ENCODE measurements around the gene C11orf42. TPM values are rescaled to one million over a fixed set of nuclear protein-coding genes. Genes with fewer than 3 reads are reported as not detected.

C11orf42 gene
- total RNA-seq, 1 donor from 2014 or later: not detected

DNA sequence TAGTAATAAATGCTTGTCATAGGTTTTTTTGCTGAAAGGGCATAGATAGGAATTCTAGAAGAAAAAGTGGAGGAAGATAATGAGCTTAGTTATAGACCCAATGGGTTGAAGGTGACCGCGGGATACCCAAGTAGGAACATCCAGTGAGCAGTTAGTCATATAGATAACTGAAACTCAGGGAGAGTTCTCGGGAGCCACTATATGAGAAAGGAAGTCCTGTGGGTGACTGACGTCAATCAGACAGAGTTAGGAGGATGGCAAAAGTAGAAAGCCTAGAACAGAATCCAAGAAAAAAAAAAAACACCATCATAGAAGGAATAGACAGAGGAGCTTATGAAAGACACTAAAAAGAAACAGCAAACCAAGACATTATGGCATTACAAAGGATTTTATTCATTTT, 31.9 kb downstream of the C11orf42 start:
- H3K9me3 Mint-ChIP-seq (ENCODE audit: unreplicated experiment): peaks cover 3% of the 10 kb centered on the region
- H3K27me3 Mint-ChIP-seq (ENCODE audit: unreplicated experiment): peaks cover 5% of the 10 kb centered on the region
- DNase-seq: no peak
- peaks cover 5% of the 10 kb centered on the region for H3K36me3 Mint-ChIP-seq (ENCODE audit: unreplicated experiment)
- H3K27ac Mint-ChIP-seq (ENCODE audit: unreplicated experiment): no peak overlapping the region
- H3K4me3 Mint-ChIP-seq (ENCODE audit: unreplicated experiment): no peak overlapping the region
- TF ChIP-seq, protein P1, sequence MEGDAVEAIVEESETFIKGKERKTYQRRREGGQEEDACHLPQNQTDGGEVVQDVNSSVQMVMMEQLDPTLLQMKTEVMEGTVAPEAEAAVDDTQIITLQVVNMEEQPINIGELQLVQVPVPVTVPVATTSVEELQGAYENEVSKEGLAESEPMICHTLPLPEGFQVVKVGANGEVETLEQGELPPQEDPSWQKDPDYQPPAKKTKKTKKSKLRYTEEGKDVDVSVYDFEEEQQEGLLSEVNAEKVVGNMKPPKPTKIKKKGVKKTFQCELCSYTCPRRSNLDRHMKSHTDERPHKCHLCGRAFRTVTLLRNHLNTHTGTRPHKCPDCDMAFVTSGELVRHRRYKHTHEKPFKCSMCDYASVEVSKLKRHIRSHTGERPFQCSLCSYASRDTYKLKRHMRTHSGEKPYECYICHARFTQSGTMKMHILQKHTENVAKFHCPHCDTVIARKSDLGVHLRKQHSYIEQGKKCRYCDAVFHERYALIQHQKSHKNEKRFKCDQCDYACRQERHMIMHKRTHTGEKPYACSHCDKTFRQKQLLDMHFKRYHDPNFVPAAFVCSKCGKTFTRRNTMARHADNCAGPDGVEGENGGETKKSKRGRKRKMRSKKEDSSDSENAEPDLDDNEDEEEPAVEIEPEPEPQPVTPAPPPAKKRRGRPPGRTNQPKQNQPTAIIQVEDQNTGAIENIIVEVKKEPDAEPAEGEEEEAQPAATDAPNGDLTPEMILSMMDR (IDR thresholded peaks at IDR 0.05; ENCODE audit: partially characterized antibody, unreplicated experiment): no peak
- peaks cover 2% of the 10 kb centered on the region for H3K4me1 Mint-ChIP-seq (ENCODE audit: low read depth, unreplicated experiment)

DNA sequence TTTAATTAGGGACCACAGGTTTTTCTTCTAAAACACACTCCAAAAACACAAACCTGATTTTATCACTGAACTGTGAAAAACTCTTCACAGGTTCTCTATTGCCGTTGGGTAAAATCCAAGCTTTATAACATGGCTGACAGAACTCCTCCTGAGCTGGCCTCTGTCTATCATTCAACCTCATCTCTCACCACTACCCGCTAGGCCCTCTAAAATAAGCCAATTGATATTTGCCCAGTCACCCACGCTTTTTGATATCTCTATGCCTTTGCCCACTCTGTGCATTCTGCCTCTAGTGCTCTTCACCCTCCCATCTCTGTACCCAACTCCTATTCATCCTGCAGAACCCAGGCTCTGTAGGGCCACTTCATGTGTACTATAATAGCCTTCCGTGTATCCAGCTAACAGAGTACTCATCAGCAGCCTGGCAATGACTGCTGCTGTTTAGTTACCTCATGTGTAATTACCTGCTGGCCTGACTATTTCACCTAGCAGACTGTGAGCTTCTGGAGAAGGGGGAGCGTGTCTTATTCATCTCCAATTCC, 32.5 kb downstream of the C11orf42 start:
- DNase-seq: no peak
- Mint-ChIP-seq H3K27ac (ENCODE audit: unreplicated experiment) (no peak overlapping the region), H3K36me3 (ENCODE audit: unreplicated experiment) (peaks cover 5% of the 10 kb centered on the region), H3K9me3 (ENCODE audit: unreplicated experiment) (peaks cover 3% of the 10 kb centered on the region), H3K27me3 (ENCODE audit: unreplicated experiment) (peaks cover 5% of the 10 kb centered on the region), H3K4me1 (ENCODE audit: low read depth, unreplicated experiment) (peaks cover 2% of the 10 kb centered on the region), H3K4me3 (ENCODE audit: unreplicated experiment) (no peak overlapping the region)
- TF ChIP-seq, protein P1 (IDR thresholded peaks at IDR 0.05; ENCODE audit: partially characterized antibody, unreplicated experiment): no peak

DNA sequence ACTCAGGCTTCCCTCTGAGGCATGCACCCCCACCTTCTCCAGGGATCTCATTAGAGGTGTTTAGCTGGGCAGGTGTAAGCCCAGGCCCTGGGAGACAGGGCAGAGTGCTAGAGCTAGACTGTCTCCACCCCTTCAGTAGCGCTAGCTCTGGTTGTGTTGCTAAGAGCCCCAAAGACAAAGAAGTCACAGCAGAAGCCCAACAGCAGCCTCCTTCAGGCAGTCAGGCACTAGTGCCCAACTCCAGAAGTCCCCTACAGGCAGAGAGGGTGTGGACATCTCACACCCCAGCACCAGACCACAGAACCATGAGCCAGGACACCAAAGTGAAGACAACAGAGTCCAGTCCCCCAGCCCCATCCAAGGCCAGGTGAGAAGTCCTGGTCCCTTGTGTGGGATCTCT, 33.5 kb downstream of the C11orf42 start, which contains the start of gene CNGA4:
CNGA4 (plus strand) TSS at position 188 of the 400 bp plus-strand sequence; CDS start at position 306, 118 bp downstream.
- TF ChIP-seq, protein P1 (IDR thresholded peaks at IDR 0.05; ENCODE audit: partially characterized antibody, unreplicated experiment): no peak
- H3K4me3 Mint-ChIP-seq (ENCODE audit: unreplicated experiment): no peak within 1 kb of the TSS

DNA sequence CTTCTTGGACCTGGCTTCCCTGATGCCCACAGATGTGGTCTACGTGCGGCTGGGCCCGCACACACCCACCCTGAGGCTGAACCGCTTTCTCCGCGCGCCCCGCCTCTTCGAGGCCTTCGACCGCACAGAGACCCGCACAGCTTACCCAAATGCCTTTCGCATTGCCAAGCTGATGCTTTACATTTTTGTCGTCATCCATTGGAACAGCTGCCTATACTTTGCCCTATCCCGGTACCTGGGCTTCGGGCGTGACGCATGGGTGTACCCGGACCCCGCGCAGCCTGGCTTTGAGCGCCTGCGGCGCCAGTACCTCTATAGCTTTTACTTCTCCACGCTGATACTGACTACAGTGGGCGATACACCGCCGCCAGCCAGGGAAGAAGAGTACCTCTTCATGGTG, 34.8 kb downstream of the C11orf42 start:
- H3K27ac Mint-ChIP-seq (ENCODE audit: unreplicated experiment): no peak overlapping the region
- no peak for DNase-seq
- H3K4me1 Mint-ChIP-seq (ENCODE audit: low read depth, unreplicated experiment): peaks cover 2% of the 10 kb centered on the region
- H3K4me3 Mint-ChIP-seq (ENCODE audit: unreplicated experiment): no peak overlapping the region
- TF ChIP-seq, protein P1 (IDR thresholded peaks at IDR 0.05; ENCODE audit: partially characterized antibody, unreplicated experiment): no peak
- H3K9me3 Mint-ChIP-seq (ENCODE audit: unreplicated experiment): no peaks in the 10 kb centered on the region
- peaks cover 9% of the 10 kb centered on the region for H3K36me3 Mint-ChIP-seq (ENCODE audit: unreplicated experiment)
- peaks cover 13% of the 10 kb centered on the region for H3K27me3 Mint-ChIP-seq (ENCODE audit: unreplicated experiment)

More for the DNA sequence above, 33.5 kb downstream of the C11orf42 start, which contains the start of gene CNGA4:
- DNase-seq: no peak
- H3K36me3 Mint-ChIP-seq (ENCODE audit: unreplicated experiment): peaks cover 5% of the 10 kb centered on the region
- no peak within 1 kb of the TSS for H3K27ac Mint-ChIP-seq (ENCODE audit: unreplicated experiment)
- peaks cover 11% of the 10 kb centered on the region for H3K27me3 Mint-ChIP-seq (ENCODE audit: unreplicated experiment)
- peaks cover 3% of the 10 kb centered on the region for H3K9me3 Mint-ChIP-seq (ENCODE audit: unreplicated experiment)
- H3K4me1 Mint-ChIP-seq (ENCODE audit: low read depth, unreplicated experiment): peaks cover 2% of the 10 kb centered on the region

DNA sequence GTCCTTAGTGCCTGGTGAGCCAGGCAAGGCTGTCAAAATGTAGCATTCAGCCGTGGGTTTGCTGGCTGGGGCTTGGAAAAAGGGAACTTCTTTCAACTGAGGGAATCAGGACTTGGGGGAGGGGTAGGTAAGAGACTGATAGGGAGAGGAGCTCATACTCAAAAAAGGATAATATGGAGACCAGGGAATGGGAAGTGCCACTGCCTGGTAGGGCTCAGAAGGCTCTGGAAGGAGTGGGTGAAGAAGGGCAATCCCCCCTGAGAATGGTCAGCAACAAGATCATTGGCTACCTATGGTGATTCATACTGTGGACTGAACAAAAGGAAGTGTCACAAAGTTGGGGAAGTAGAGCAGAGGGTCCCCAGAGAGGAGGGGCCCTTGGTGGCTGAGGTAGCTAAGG, 35.4 kb downstream of the C11orf42 start:
- DNase-seq: no peak
- TF ChIP-seq, protein P1 (IDR thresholded peaks at IDR 0.05; ENCODE audit: partially characterized antibody, unreplicated experiment): no peak
- H3K4me1 Mint-ChIP-seq (ENCODE audit: low read depth, unreplicated experiment): no peaks in the 10 kb centered on the region
- no peak overlapping the region for H3K4me3 Mint-ChIP-seq (ENCODE audit: unreplicated experiment)
- peaks cover 9% of the 10 kb centered on the region for H3K36me3 Mint-ChIP-seq (ENCODE audit: unreplicated experiment)
- H3K27me3 Mint-ChIP-seq (ENCODE audit: unreplicated experiment): peaks cover 13% of the 10 kb centered on the region
- no peaks in the 10 kb centered on the region for H3K9me3 Mint-ChIP-seq (ENCODE audit: unreplicated experiment)
- H3K27ac Mint-ChIP-seq (ENCODE audit: unreplicated experiment): no peak overlapping the region

All from glutamatergic neuron (in vitro differentiated cells).